HepG2 (cell line): ENCODE results near the gene TRAPPC3. TPM values are rescaled to one million over a fixed set of nuclear protein-coding genes. Genes with fewer than 3 reads are reported as not detected.
A peak's percentile ranks its signal among the peaks of the same experiment; 100 is the strongest.

Source experiments
- ERF ChIP-seq: IDR thresholded peaks from 2 replicates; pipeline ENCODE4 v1.6.1; 2018; ENCODE audit warnings: missing biosample characterization, missing genetic modification reagents
- FLYWCH1 ChIP-seq: sonication (generic); formaldehyde crosslinking; IDR thresholded peaks from 2 replicates; pipeline ENCODE4 v1.8.1; 2023; ENCODE audit warnings: mild to moderate bottlenecking, missing genetic modification reagents
- GLI4 ChIP-seq: sonication (generic); formaldehyde crosslinking; IDR thresholded peaks from 2 replicates; pipeline ENCODE4 v1.5.1; 2020; ENCODE audit warnings: missing genetic modification reagents, mild to moderate bottlenecking, moderate library complexity, borderline replicate concordance
- IKZF4 ChIP-seq: sonication (generic); formaldehyde crosslinking; IDR thresholded peaks from 2 replicates; pipeline ENCODE4 v1.5.1; 2020; ENCODE audit warnings: borderline replicate concordance, mild to moderate bottlenecking, low read depth, missing genetic modification reagents; ENCODE audit errors: not compliant biosample characterization
- KLF11 ChIP-seq: IDR thresholded peaks from 2 replicates; pipeline ENCODE4 v1.6.1; 2016; ENCODE audit warnings: missing compliant biosample characterization
- MEIS1 ChIP-seq: sonication (generic); formaldehyde crosslinking; IDR thresholded peaks from 2 replicates; pipeline ENCODE4 v1.9.0; 2021; ENCODE audit warnings: mild to moderate bottlenecking, missing genetic modification reagents, moderate library complexity, borderline replicate concordance
- NR2F1 ChIP-seq, 2 experiments: fragments of 450-650 bp in 1 of 2; formaldehyde crosslinking in 1 of 2; IDR thresholded peaks; 2 replicates each; pipeline versions ENCODE4 v1.5.0 to v1.6.1; 2016 to 2020; ENCODE audit warnings: mild to moderate bottlenecking in 1 of 2, missing compliant biosample characterization in 1 of 2, missing genetic modification reagents in 1 of 2, moderate library complexity in 1 of 2
- SALL1 ChIP-seq: sonication (generic); formaldehyde crosslinking; IDR thresholded peaks from 2 replicates; pipeline ENCODE4 v1.8.0; 2022; ENCODE audit warnings: mild to moderate bottlenecking, missing genetic modification reagents
- SATB2 ChIP-seq: sonication (generic); formaldehyde crosslinking; IDR thresholded peaks from 2 replicates; pipeline ENCODE4 v1.5.0; 2020; ENCODE audit warnings: missing genetic modification reagents
- SMAD9 ChIP-seq: sonication (generic); formaldehyde crosslinking; IDR thresholded peaks from 2 replicates; pipeline ENCODE4 v1.5.1; 2020; ENCODE audit warnings: mild to moderate bottlenecking, missing genetic modification reagents
- YEATS4 ChIP-seq: sonication (generic); formaldehyde crosslinking; IDR thresholded peaks from 2 replicates; pipeline ENCODE4 v1.4.0; 2020; ENCODE audit warnings: missing genetic modification reagents, borderline replicate concordance
- ZFP37 ChIP-seq: sonication (generic); formaldehyde crosslinking; IDR thresholded peaks from 2 replicates; pipeline ENCODE4 v1.4.0; 2020; ENCODE audit warnings: missing genetic modification reagents, borderline replicate concordance
- ZFX ChIP-seq: sonication (generic); formaldehyde crosslinking; IDR thresholded peaks from 2 replicates; pipeline ENCODE4 v1.4.0; 2020; ENCODE audit warnings: mild to moderate bottlenecking, low read depth, missing genetic modification reagents, moderate library complexity
- polyA plus RNA-seq, 8 experiments: library from polyadenylated mRNA; depleted of rRNA in 3 of 8; stranded (reverse) in 7 of 8; unstranded in 1 of 8; fragments of >200 nt; fragmentation: Illumina TruSeq in 4 of 8; extraction: Trizol in 4 of 8; gene quantifications; 2 replicates each; pipeline versions ENCODE4 v1.2.1 to v1.2.3, GENCODE V29; 2011 to 2016; ENCODE audit warnings: low read depth in 4 of 8, missing spikeins in 1 of 8, mixed read lengths in 1 of 8; ENCODE audit not compliant: insufficient read depth in 1 of 8
- total RNA-seq, 5 experiments: library from RNA; depleted of rRNA; stranded (reverse); fragments of >200 nt; fragmentation: Illumina TruSeq; extraction: Trizol; gene quantifications; 2 replicates each; pipeline ENCODE4 v1.2.3, GENCODE V29; 2016; ENCODE audit warnings: low read depth in 1 of 5
- TF ChIP-seq, protein P1 (sequence below): sonication (generic); formaldehyde crosslinking; IDR thresholded peaks from 2 replicates; pipeline ENCODE4 v1.4.0; 2020; ENCODE audit warnings: missing genetic modification reagents, borderline replicate concordance
- TF ChIP-seq, protein P2 (sequence below): sonication (generic); formaldehyde crosslinking; IDR thresholded peaks from 2 replicates; pipeline ENCODE4 v1.8.1; 2023; ENCODE audit warnings: missing genetic modification reagents, inconsistent platforms, borderline replicate concordance
- TF ChIP-seq, protein P3 (sequence below): sonication (generic); formaldehyde crosslinking; IDR thresholded peaks from 2 replicates; pipeline ENCODE4 v1.5.1; 2020; ENCODE audit warnings: mild to moderate bottlenecking, missing genetic modification reagents, borderline replicate concordance
- TF ChIP-seq, protein P4 (sequence below): sonication (generic); formaldehyde crosslinking; IDR thresholded peaks from 2 replicates; pipeline ENCODE4 v1.5.1; 2020; ENCODE audit warnings: mild to moderate bottlenecking, missing genetic modification reagents, moderate library complexity
- TF ChIP-seq, protein P5 (sequence below): sonication (generic); IDR thresholded peaks from 2 replicates; pipeline ENCODE4 v1.6.1; 2016; ENCODE audit warnings: low read depth, borderline replicate concordance

Gene TRAPPC3
- total and polyA plus RNA-seq, 2 of the 13 experiments (the other 11 are each of a cell fraction or from before 2014, with no cell fraction given): 53.7 to 62.4 TPM

DNA sequence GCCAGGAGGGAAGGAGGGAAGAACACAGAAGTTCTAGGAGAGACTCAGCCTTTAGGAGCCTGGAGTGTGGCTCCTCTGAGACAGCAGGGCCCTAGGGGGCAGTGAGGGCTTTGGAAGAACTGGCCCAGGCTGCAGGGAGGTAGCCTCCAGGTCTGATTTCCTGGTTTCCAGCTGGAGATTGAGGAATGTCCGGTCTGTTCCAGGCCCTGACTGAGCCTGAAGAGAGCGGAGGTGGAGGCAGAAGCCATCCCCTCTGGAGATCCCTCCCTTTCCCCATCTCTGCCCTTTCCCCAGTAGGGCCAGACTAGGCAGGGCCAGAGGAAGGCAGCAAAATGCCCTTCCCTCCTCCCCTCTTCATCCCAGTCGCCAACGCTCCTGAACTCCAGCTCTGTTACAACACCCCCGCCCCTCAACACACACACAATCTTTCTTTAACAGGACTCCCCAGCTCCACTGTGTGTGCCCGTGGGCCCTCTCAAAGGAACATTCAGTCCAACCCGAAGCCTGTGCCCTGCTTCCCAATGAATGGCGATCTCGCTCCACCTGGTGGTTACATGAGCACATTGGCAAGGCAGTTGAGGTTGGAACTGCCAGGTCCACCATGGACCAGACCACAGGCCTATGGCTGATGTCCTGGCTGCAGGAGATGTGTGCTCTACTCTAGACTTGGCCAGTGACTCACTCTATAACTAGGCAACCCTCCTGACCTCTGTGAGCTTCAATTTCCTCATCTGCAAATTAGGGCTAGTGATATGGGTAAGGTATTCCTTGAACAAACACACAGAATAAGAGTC, 38.7 kb upstream of the TRAPPC3 start (continued):
- TF ChIP-seq, protein P1, sequence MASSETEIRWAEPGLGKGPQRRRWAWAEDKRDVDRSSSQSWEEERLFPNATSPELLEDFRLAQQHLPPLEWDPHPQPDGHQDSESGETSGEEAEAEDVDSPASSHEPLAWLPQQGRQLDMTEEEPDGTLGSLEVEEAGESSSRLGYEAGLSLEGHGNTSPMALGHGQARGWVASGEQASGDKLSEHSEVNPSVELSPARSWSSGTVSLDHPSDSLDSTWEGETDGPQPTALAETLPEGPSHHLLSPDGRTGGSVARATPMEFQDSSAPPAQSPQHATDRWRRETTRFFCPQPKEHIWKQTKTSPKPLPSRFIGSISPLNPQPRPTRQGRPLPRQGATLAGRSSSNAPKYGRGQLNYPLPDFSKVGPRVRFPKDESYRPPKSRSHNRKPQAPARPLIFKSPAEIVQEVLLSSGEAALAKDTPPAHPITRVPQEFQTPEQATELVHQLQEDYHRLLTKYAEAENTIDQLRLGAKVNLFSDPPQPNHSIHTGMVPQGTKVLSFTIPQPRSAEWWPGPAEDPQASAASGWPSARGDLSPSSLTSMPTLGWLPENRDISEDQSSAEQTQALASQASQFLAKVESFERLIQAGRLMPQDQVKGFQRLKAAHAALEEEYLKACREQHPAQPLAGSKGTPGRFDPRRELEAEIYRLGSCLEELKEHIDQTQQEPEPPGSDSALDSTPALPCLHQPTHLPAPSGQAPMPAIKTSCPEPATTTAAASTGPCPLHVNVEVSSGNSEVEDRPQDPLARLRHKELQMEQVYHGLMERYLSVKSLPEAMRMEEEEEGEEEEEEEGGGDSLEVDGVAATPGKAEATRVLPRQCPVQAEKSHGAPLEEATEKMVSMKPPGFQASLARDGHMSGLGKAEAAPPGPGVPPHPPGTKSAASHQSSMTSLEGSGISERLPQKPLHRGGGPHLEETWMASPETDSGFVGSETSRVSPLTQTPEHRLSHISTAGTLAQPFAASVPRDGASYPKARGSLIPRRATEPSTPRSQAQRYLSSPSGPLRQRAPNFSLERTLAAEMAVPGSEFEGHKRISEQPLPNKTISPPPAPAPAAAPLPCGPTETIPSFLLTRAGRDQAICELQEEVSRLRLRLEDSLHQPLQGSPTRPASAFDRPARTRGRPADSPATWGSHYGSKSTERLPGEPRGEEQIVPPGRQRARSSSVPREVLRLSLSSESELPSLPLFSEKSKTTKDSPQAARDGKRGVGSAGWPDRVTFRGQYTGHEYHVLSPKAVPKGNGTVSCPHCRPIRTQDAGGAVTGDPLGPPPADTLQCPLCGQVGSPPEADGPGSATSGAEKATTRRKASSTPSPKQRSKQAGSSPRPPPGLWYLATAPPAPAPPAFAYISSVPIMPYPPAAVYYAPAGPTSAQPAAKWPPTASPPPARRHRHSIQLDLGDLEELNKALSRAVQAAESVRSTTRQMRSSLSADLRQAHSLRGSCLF: no peak
- TF ChIP-seq GLI4 (no peak), SATB2 (no peak), SMAD9 (no peak), SALL1 (CRISPR knock-in tag) (peak; percentile 75), MEIS1 (CRISPR knock-in tag) (no peak), FLYWCH1 (CRISPR knock-in tag) (no peak), YEATS4 (CRISPR knock-in tag) (no peak), IKZF4 (CRISPR knock-in tag) (no peak), ERF (CRISPR knock-in tag) (0 out of 2 replicates have a peak, but pooled peaks have one; percentile 33), ZFX (peak; percentile 89), NR2F1 (CRISPR knock-in tag; IDR thresholded peaks at IDR 0.05) (no peak), KLF11 (CRISPR knock-in tag) (no peak; the same call in 1 of the 2 replicates), ZFP37 (CRISPR knock-in tag) (0 out of 2 replicates have a peak, but pooled peaks have one; percentile 40)
- TF ChIP-seq, protein P2, sequence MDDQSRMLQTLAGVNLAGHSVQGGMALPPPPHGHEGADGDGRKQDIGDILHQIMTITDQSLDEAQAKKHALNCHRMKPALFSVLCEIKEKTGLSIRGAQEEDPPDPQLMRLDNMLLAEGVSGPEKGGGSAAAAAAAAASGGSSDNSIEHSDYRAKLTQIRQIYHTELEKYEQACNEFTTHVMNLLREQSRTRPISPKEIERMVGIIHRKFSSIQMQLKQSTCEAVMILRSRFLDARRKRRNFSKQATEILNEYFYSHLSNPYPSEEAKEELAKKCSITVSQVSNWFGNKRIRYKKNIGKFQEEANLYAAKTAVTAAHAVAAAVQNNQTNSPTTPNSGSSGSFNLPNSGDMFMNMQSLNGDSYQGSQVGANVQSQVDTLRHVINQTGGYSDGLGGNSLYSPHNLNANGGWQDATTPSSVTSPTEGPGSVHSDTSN: no peak
- TF ChIP-seq, protein P3, sequence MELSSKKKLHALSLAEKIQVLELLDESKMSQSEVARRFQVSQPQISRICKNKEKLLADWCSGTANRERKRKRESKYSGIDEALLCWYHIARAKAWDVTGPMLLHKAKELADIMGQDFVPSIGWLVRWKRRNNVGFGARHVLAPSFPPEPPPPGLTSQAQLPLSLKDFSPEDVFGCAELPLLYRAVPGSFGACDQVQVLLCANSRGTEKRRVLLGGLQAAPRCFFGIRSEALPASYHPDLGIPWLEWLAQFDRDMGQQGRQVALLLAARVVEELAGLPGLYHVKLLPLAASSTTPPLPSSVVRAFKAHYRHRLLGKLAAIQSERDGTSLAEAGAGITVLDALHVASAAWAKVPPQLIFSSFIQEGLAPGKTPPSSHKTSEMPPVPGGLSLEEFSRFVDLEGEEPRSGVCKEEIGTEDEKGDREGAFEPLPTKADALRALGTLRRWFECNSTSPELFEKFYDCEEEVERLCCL (CRISPR knock-in tag): no peak
- TF ChIP-seq, protein P4, sequence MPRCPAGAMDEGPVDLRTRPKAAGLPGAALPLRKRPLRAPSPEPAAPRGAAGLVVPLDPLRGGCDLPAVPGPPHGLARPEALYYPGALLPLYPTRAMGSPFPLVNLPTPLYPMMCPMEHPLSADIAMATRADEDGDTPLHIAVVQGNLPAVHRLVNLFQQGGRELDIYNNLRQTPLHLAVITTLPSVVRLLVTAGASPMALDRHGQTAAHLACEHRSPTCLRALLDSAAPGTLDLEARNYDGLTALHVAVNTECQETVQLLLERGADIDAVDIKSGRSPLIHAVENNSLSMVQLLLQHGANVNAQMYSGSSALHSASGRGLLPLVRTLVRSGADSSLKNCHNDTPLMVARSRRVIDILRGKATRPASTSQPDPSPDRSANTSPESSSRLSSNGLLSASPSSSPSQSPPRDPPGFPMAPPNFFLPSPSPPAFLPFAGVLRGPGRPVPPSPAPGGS (CRISPR knock-in tag): no peak
- TF ChIP-seq, protein P5, sequence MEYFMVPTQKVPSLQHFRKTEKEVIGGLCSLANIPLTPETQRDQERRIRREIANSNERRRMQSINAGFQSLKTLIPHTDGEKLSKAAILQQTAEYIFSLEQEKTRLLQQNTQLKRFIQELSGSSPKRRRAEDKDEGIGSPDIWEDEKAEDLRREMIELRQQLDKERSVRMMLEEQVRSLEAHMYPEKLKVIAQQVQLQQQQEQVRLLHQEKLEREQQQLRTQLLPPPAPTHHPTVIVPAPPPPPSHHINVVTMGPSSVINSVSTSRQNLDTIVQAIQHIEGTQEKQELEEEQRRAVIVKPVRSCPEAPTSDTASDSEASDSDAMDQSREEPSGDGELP: peak; percentile 28; the same call in 1 of the 2 replicates
